ELR (cell line): Measurements from ENCODE around the gene DPEP3.

Experiments
- DNase-seq: peaks from one replicate; pipeline ENCODE4 v3.0.0-alpha.2; 2015; ENCODE audit warnings: low read depth

Gene DPEP3

GRCh38 chr16:67931712-67932461 lies 48.4 kb downstream of the DPEP3 start, which contains the start of gene CTRL:
CTRL (minus strand) TSS chr16:67931862; CDS start chr16:67931852, 10 bp downstream.
- DNase-seq, result no peak

- no peak for DNase-seq
These were observed 49.6 kb downstream of the DPEP3 start for GRCh38 chr16:67930678-67931211.

GRCh38 chr16:67930191-67930590 lies 50.1 kb downstream of the DPEP3 start:
- DNase-seq, result no peak

- peak; percentile 75 for DNase-seq
These were observed 51.5 kb downstream of the DPEP3 start for GRCh38 chr16:67928561-67929364.

- DNase-seq, result no peak
These were observed 52.2 kb downstream of the DPEP3 start for GRCh38 chr16:67928147-67928546.

GRCh38 chr16:67927131-67927941 lies 53.0 kb downstream of the DPEP3 start:
- no peak for DNase-seq

- peak; percentile 37 for DNase-seq
These were observed 54.0 kb downstream of the DPEP3 start for GRCh38 chr16:67926181-67926750.
